H1 (cell line): Measurements from ENCODE around the gene HMGB3. TPM values are rescaled to one million over a fixed set of nuclear protein-coding genes. Genes with fewer than 3 reads are reported as not detected.

ENCODE experiments used
- CTCF ChIA-PET: fragments of 300-600 bp; sonication (Branson Sonifier 250); formaldehyde crosslinking; loops from one replicate; lab custom pipeline; 2021; ENCODE audit not compliant: partially characterized antibody; lab: Charles Lee
- POLR2A ChIA-PET: fragments of 300-600 bp; sonication (Branson Sonifier 250); formaldehyde crosslinking; loops from one replicate; lab custom pipeline; 2021; ENCODE audit warnings: inconsistent platforms; ENCODE audit not compliant: partially characterized antibody; lab: Charles Lee
- DNase-seq, 2 experiments: peaks; one replicate each; pipeline versions ENCODE4 v3.0.0 to v3.0.0-alpha.2; 2010 to 2022; ENCODE audit warnings: low spot score in 2 of 2, low read depth in 1 of 2, mixed read lengths in 1 of 2
- FAIRE-seq: peaks from 2 replicates; lab custom pipeline; 2011; peaks lifted over from hg19 to GRCh38; lab: Jason Lieb, UNC
- H2AFZ ChIP-seq: 2 replicates; pipeline ENCODE4 v1.8.1; 2012; ENCODE audit warnings: low read length, inconsistent platforms
- H2AK5ac ChIP-seq: 2 replicates; pipeline ENCODE4 v1.6.1; 2013; ENCODE audit warnings: low read depth, low read length
- H2BK120ac ChIP-seq: replicated peaks from 2 replicates; pipeline ENCODE3; 2013; ENCODE audit warnings: low read depth, low read length, inconsistent platforms
- H2BK12ac ChIP-seq: 2 replicates; pipeline ENCODE4 v1.6.1; 2013; ENCODE audit warnings: low read depth, low read length
- H2BK15ac ChIP-seq: 2 replicates; pipeline ENCODE4 v1.6.1; 2013; ENCODE audit warnings: low read length
- H2BK20ac ChIP-seq: 2 replicates; pipeline ENCODE4 v1.6.1; 2013; ENCODE audit warnings: low read length
- H2BK5ac ChIP-seq: 2 replicates; pipeline ENCODE4 v1.6.1; 2013; ENCODE audit warnings: low read depth, low read length
- H3K14ac ChIP-seq: 2 replicates; pipeline ENCODE4 v1.6.1; 2013; ENCODE audit warnings: inconsistent platforms; ENCODE audit not compliant: insufficient read length
- H3K18ac ChIP-seq: 2 replicates; pipeline ENCODE4 v1.6.1; 2013; ENCODE audit warnings: low read length; ENCODE audit errors: extremely low read depth
- H3K23ac ChIP-seq: 2 replicates; pipeline ENCODE4 v1.6.1; 2013; ENCODE audit warnings: inconsistent platforms; ENCODE audit not compliant: insufficient read length
- H3K23me2 ChIP-seq: 2 replicates; pipeline ENCODE4 v1.6.1; 2013; ENCODE audit warnings: low read depth, low read length
- H3K27ac ChIP-seq: 2 replicates; pipeline ENCODE4 v1.6.1; 2011; ENCODE audit warnings: low read depth, low read length, inconsistent platforms
- H3K27me3 ChIP-seq, 4 experiments: replicated peaks in 1 of 4; 1 replicate in 1 of 4; 2 replicates in 3 of 4; pipeline versions ENCODE4 v1.6.1 to v1.8.1; 2011 to 2013; ENCODE audit warnings: low read length in 3 of 4, mild to moderate bottlenecking in 3 of 4, inconsistent platforms in 2 of 4, mixed read lengths in 2 of 4, moderate library complexity in 1 of 4; ENCODE audit not compliant: control insufficient read depth in 3 of 4, insufficient read depth in 3 of 4; ENCODE audit errors: extremely low read depth in 1 of 4
- H3K36me3 ChIP-seq, 4 experiments: 2 replicates each; pipeline versions ENCODE4 v1.6.1 to v1.8.1; 2011 to 2013; ENCODE audit warnings: mild to moderate bottlenecking in 4 of 4, low read length in 3 of 4, moderate library complexity in 2 of 4, control low read depth in 1 of 4, inconsistent platforms in 1 of 4; ENCODE audit not compliant: insufficient read depth in 4 of 4, control insufficient read depth in 2 of 4
- H3K4ac ChIP-seq: replicated peaks from 2 replicates; pipeline ENCODE3; 2013; ENCODE audit warnings: low read length, low read depth, mixed read lengths, inconsistent platforms; ENCODE audit not compliant: insufficient read length
- H3K4me1 ChIP-seq, 4 experiments: replicated peaks in 1 of 4; 1 replicate in 1 of 4; 2 replicates in 3 of 4; pipeline versions ENCODE4 v1.6.1 to v1.8.1; 2011 to 2013; ENCODE audit warnings: low read length in 3 of 4, inconsistent platforms in 2 of 4, mixed read lengths in 1 of 4; ENCODE audit not compliant: insufficient read depth in 4 of 4, control insufficient read depth in 3 of 4
- H3K4me2 ChIP-seq, 2 experiments: 2 replicates each; pipeline versions ENCODE4 v1.6.1 to v1.8.1; 2011 to 2013; ENCODE audit warnings: low read depth in 2 of 2, low read length in 2 of 2, control low read depth in 1 of 2, inconsistent platforms in 1 of 2, mild to moderate bottlenecking in 1 of 2; ENCODE audit not compliant: insufficient read depth in 1 of 2
- H3K4me3 ChIP-seq, 4 experiments: fragments of 200-600, 300-600 bp in 1 of 4; sonication (generic), shearing (Covaris generic), sonication (Bioruptor Twin) in 1 of 4; 2 replicates each; pipeline versions ENCODE4 v1.5.1 to v1.8.1; 2011 to 2016; ENCODE audit warnings: low read length in 4 of 4, low read depth in 3 of 4, control low read depth in 2 of 4, inconsistent platforms in 2 of 4, mild to moderate bottlenecking in 2 of 4, mixed read lengths in 1 of 4, moderate library complexity in 1 of 4; ENCODE audit not compliant: insufficient read depth in 2 of 4; ENCODE audit errors: extremely low read depth in 1 of 4
- H3K56ac ChIP-seq: replicated peaks from 2 replicates; pipeline ENCODE3; 2013; ENCODE audit warnings: low read depth, mild to moderate bottlenecking, mixed read lengths, low read length, inconsistent platforms; ENCODE audit not compliant: insufficient read length
- H3K79me1 ChIP-seq: 2 replicates; pipeline ENCODE4 v1.6.1; 2013; ENCODE audit warnings: low read depth, low read length, control low read depth
- H3K79me2 ChIP-seq, 2 experiments: 2 replicates each; pipeline versions ENCODE4 v1.6.1 to v1.8.1; 2012 to 2013; ENCODE audit warnings: low read length in 2 of 2, mild to moderate bottlenecking in 2 of 2, inconsistent platforms in 1 of 2; ENCODE audit not compliant: insufficient read depth in 2 of 2, control insufficient read depth in 1 of 2
- H3K9ac ChIP-seq, 4 experiments: replicated peaks in 1 of 4; 1 replicate in 1 of 4; 2 replicates in 3 of 4; pipeline versions ENCODE4 v1.6.1 to v1.8.1; 2011 to 2013; ENCODE audit warnings: low read depth in 3 of 4, low read length in 3 of 4, control low read depth in 2 of 4, mild to moderate bottlenecking in 2 of 4, moderate library complexity in 2 of 4, inconsistent platforms in 1 of 4; ENCODE audit errors: extremely low read depth in 1 of 4
- H3K9me3 ChIP-seq, 2 experiments: 2 replicates each; pipeline versions ENCODE4 v1.6.1 to v1.8.1; 2012 to 2013; ENCODE audit warnings: mild to moderate bottlenecking in 2 of 2, moderate library complexity in 2 of 2, control low read depth in 1 of 2, inconsistent platforms in 1 of 2, low read depth in 1 of 2, low read length in 1 of 2, mixed read lengths in 1 of 2; ENCODE audit not compliant: insufficient read depth in 2 of 2
- H4K20me1 ChIP-seq, 2 experiments: replicated peaks in 1 of 2; 2 replicates each; pipeline versions ENCODE3 to v1.8.1; 2011 to 2013; ENCODE audit warnings: inconsistent platforms in 2 of 2, low read length in 2 of 2, mild to moderate bottlenecking in 1 of 2; ENCODE audit not compliant: insufficient read depth in 2 of 2, control insufficient read depth in 1 of 2
- H4K5ac ChIP-seq: 2 replicates; pipeline ENCODE4 v1.6.1; 2013; ENCODE audit warnings: low read length, low read depth, mixed read lengths, inconsistent platforms; ENCODE audit not compliant: insufficient read length
- H4K8ac ChIP-seq: 2 replicates; pipeline ENCODE4 v1.8.0; 2013; ENCODE audit warnings: mild to moderate bottlenecking, moderate library complexity, low read length, inconsistent platforms; ENCODE audit not compliant: insufficient read depth; ENCODE audit errors: extremely low read depth
- H4K91ac ChIP-seq: replicated peaks from 2 replicates; pipeline ENCODE3; 2013; ENCODE audit warnings: low read length, mixed read lengths, inconsistent platforms; ENCODE audit not compliant: insufficient read length
- NRF1 ChIP-seq: IDR thresholded peaks from 2 replicates; pipeline ENCODE4 v1.6.1; 2011; ENCODE audit warnings: mild to moderate bottlenecking, low read depth, low read length, improper control_type of control experiment
- WGBS, 2 experiments: shearing (Covaris generic) in 1 of 2; methylation state at CpG; one replicate each; pipeline versions ENCODE4 v1.1.6 to v1.1.7; 2013 to 2015; ENCODE audit warnings: low lambda C conversion rate in 2 of 2, mixed read lengths in 2 of 2, inconsistent platforms in 1 of 2, low coverage in 1 of 2, missing lambda C conversion rate in 1 of 2; ENCODE audit not compliant: insufficient replicate concordance in 2 of 2, insufficient coverage in 1 of 2, insufficient read length in 1 of 2; ENCODE audit errors: extremely low coverage in 1 of 2, missing lambda C conversion rate in 1 of 2; 5-methylcytosine and 5-hydroxymethylcytosine counted together
- polyA plus RNA-seq, 7 experiments: library from polyadenylated mRNA; depleted of rRNA in 3 of 7; stranded (reverse) in 5 of 7; unstranded in 2 of 7; fragments of >200 nt in 5 of 7; fragments of 200-250 nt in 2 of 7; gene quantifications; 1 replicate in 5 of 7; 2 replicates in 1 of 7; 4 replicates in 1 of 7; pipeline versions ENCODE4 v1.2.1 to v1.2.3, GENCODE V29; 2011 to 2013; ENCODE audit warnings: missing spikeins in 2 of 7, mixed read lengths in 2 of 7
- total RNA-seq: library from RNA; stranded (reverse); fragmentation: NEBNext Ultra II Directional; extraction: Animal tissue kit (Norgen Biotek cat#: 25700); gene quantifications from 2 replicates; pipeline ENCODE4 v1.2.1, GENCODE V29; 2021

Gene HMGB3
- total and polyA plus RNA-seq, 2 of the 8 experiments (the other 6 are each of a cell fraction or from before 2014, with no cell fraction given): 55.8 to 346 TPM

DNA sequence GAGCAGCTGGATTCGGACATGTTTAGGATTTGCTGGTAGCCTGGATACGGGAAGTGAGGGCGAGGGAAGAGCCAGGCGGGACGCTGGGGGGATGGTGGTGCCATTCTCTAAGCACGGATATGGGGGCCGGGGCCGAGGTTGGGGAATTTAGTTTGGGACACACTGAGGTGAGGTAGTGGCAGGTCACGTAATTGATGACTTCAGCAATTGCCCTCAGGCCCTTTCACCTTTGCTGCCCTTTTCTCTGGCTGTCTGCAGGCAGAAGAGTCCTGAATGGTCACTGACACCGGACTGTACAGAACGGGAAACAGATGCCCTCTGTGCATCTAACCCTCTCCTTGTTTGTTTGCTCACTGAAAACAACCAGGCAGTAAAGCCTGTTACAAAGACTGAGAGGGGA is 16.9 kb upstream of the HMGB3 start:
- CTCF ChIA-PET: interaction anchor here (1.6 kb wide), 1 partner anchor 67 kb away, joined by 3 read pairs; no protein-coding TSS in a partner anchor
- no peak for TF ChIP-seq NRF1

More for the DNA sequence above, 16.9 kb upstream of the HMGB3 start:
- Histone ChIP-seq H3K4me2 (no peak overlapping the region), H3K9ac (no peak overlapping the region), H2BK12ac (peak overlapping the region; percentile 50; the same call in 1 of the 2 replicates), H3K18ac (no peak overlapping the region), H2BK15ac (no peak overlapping the region), H3K79me2 (no peaks in the 10 kb centered on the region), H3K56ac (no peak overlapping the region), H3K79me1 (no peaks in the 10 kb centered on the region), H3K4me3 (no peak overlapping the region), H4K91ac (no peak overlapping the region), H2BK20ac (no peak overlapping the region), H2BK5ac (no peak overlapping the region), H4K20me1 (no peaks in the 10 kb centered on the region), H3K27me3 (no peaks in the 10 kb centered on the region), H3K14ac (no peak overlapping the region), H3K27ac (no peak overlapping the region), H4K5ac (no peak overlapping the region), H3K23ac (no peak overlapping the region), H4K8ac (no peak overlapping the region), H3K4me1 (peaks cover 0 to 4% (median 2%) of the 10 kb centered on the region in 4 experiments; a peak in 3 of 7 replicates), H3K36me3 (no peaks in the 10 kb centered on the region), H2BK120ac (no peak overlapping the region), H2AK5ac (no peak overlapping the region), H3K23me2 (no peaks in the 10 kb centered on the region), H2AFZ (no peak overlapping the region), H3K9me3 (no peaks in the 10 kb centered on the region), H3K4ac (no peak overlapping the region)
- FAIRE-seq (no peak), DNase-seq (no peak)
- POLR2A ChIA-PET: no interaction called here
- WGBS, 2 experiments: 68% methylated on average over 6 of the region's 11 CpGs; no CpG with 5 or more reads in 1 of the 2 experiments
